GM12801 (cell line): ENCODE results near the gene USP40.

ENCODE experiments used
- TF ChIP-seq, protein P1 (sequence below): IDR thresholded peaks from one replicate; pipeline ENCODE4 v1.5.1; 2011; ENCODE audit warnings: control low read depth; ENCODE audit not compliant: insufficient read length; ENCODE audit errors: extremely low read depth

Gene USP40

DNA sequence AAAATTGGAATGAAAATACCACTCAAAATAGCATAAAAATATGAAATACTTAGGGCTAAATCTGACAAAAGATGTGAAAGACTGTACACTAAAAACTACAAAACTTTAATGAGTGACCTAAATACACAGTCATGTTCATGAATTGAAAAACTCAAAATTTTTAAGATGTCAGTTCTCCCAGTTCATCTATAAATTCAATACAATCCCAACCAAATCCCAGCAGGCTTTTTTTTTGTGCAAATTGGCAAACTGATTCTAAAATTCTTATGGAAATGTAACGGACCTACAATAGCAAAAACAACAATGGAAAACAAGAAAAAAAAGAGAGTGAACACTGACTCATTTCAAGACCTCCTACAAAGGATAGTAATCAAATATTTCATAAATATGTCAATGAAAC is 4.4 kb upstream of the USP40 start:
- TF ChIP-seq, protein P1, sequence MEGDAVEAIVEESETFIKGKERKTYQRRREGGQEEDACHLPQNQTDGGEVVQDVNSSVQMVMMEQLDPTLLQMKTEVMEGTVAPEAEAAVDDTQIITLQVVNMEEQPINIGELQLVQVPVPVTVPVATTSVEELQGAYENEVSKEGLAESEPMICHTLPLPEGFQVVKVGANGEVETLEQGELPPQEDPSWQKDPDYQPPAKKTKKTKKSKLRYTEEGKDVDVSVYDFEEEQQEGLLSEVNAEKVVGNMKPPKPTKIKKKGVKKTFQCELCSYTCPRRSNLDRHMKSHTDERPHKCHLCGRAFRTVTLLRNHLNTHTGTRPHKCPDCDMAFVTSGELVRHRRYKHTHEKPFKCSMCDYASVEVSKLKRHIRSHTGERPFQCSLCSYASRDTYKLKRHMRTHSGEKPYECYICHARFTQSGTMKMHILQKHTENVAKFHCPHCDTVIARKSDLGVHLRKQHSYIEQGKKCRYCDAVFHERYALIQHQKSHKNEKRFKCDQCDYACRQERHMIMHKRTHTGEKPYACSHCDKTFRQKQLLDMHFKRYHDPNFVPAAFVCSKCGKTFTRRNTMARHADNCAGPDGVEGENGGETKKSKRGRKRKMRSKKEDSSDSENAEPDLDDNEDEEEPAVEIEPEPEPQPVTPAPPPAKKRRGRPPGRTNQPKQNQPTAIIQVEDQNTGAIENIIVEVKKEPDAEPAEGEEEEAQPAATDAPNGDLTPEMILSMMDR, result no peak

DNA sequence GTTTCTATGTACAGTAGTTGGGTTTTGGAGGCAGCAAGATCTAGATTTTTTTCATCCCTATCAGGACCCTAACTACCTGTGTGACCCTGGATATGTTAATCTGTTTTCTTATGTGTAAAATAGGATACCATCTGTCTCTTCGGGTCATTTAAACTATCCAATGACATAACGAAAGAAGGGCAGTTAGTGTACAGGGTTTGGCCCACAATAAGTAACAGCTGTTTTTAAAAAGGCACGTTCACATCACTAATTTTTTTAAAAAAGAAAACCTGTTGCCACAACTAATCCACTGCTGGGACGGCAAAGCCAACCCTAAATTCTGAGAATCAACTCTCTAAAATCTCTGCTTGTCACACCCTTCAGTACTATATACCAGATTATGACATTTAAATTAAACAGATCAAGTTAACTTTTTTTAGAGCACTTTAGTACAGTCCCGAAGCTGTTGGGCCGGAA is 869 bp downstream of the USP40 start:
- TF ChIP-seq, protein P1, result no peak

DNA sequence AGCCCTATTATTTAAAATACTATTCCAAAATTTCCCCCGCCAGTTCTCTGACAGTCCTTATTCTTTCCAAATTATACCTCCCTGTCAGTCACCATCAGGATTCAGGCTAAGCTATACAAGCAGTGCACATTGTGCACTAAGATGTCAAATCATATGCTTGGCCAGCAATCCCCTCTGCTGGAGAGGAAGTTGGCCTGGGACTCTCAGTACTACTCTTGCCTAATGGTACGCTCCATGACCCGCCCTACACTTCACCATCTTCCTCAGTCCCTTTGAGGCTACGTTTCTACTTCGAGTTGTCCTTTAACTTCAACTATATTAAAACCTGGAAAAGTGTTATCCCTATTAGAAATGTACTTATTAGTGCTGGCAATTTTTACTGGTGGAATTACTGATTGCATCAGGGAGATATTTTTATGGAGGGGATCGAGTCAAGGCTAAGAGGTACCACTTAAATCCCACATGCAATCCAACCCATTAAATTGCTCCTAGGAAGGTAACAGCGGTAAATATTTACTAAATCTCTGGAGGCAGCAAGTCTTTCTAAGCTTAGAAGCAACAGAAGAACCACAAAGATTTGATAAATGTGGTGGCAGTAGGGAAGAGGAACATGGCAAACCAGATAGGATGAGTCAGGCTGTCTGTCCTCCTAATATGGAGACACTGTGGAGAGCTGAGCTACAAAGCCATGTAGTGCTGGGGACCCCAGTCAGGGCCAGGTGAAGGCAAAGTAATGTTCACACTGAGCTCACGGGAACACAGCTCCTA is 2.7 kb downstream of the USP40 start:
- TF ChIP-seq, protein P1, result no peak

DNA sequence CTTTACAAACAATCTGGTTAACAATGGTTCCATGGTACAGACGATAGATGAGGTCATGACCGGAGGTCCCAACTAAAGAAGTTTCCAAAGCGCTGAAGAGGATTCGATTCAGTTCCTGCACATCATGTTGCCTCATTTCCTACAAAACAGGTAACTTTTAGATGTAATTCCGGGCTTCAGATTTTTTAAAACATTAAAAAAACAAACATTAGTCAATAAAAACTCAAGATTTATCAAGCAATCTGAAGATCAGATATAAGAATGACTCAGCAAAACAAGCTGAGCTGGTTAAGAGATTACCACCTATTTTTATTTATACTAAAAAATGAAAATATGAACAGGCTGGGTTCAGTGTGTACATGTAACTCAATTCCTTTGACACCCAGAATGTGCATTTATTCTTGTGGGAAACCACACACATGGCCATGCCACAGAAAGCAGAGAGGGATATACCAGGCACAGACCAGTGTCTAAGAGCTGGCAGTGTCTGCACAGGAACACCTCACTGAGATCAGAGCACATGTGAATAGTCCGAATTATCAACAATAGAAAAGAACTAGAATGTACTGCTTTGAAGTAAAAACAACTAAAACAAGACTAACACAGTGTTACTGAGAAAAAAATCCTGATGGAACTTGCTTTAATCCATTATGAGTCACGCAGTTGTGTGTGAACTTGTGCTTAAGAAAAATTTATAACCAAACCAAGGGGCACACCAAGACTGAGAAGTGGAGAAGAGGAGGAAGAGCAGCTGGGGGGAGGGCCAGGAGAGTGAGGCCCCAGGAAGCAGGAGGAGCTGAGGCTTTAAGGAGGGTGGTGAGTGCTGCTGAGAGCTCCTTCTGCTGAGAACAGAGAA is 9.5 kb downstream of the USP40 start:
- TF ChIP-seq, protein P1, result no peak

DNA sequence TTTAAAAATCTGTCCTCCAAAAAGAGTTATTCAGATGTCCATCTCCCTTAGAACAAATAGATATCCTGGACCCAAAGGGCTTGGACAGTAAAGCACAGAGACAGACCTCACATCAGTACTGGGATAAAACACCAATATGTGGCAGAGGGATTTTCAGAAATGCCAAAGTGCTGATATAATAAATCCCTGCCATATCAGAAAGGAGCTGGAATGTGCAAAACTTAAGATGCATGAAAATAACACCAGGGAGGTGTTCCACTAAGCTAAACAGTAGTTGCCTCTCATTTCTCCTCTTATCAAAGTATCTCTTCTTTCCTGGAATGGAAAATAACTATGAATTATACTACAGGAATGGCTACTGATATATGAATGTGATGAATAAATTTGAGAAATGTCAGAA is 13.2 kb downstream of the USP40 start:
- TF ChIP-seq, protein P1, result no peak

DNA sequence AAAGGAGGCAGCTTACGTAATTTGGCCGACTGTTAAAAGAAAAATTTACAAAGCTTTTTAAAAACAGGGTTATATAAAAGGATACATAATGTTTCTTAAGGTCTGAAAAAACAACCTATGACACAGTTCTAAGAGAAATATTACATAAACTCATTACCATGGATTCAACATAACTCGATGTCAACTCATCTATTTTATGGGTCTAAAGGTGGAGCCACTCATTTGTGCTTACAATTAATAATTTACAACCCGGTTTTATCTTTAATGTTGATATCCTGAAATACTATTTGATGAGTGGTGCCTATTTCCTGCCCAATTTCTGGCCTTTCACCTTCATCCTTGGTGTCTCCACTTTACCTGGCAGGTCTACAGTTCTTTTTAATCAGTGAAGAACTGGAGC is 15.1 kb downstream of the USP40 start:
- TF ChIP-seq, protein P1, result no peak

DNA sequence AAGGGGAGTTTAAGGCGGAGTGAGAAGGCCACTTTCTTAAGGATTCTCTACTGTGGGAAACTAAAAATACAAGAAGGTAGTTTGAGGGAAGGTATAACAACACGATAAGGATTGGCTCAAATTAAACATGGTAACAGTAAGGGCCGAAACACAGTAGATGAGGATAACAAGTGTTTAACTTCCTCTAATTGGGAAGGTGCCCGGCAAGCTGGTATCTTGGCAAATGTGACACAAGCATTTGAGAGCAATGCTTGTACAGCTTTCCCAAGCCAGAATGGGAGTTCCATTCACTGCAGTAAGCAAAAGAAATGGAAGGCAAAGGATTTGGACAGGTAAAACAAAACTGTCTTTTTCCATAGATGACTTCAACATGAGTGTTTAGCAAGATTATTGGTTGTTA is 19.8 kb downstream of the USP40 start:
- TF ChIP-seq, protein P1, result no peak
